PC-3 (cell line): ENCODE results near the gene MEX3A.

Source experiments
- CTCF ChIP-seq: fragments of 300-600 bp; sonication (generic); conservative IDR thresholded peaks from 2 replicates; pipeline ENCODE4 v1.5.1; 2017; ENCODE audit warnings: antibody characterized with exemption, low read depth, mild to moderate bottlenecking, low read length
- EZH2 ChIP-seq: fragments of 300-600 bp; sonication (generic); IDR thresholded peaks from one replicate; pipeline ENCODE4 v1.6.1; 2017; ENCODE audit warnings: antibody characterized with exemption, mild to moderate bottlenecking, low read length; ENCODE audit not compliant: unreplicated experiment

GRCh38 chr1:156112276-156113137, 30.2 kb upstream of the MEX3A start:
- TF ChIP-seq CTCF (no peak), EZH2 (no peak)
